HG02623 (cell line): ENCODE data around the gene NT5C2.
"Not testable (repeated sequence)": the region's sequence is repeated elsewhere in the genome, so short reads cannot be mapped to it uniquely, and the experiment has no call there.

ENCODE experiments used
- ATAC-seq: cut with Tn5 transposase; IDR thresholded peaks from one replicate; pipeline ENCODE4 v1.9.1; 2021; ENCODE audit warnings: moderate library complexity; ENCODE audit not compliant: unreplicated experiment

Gene NT5C2

GRCh38 chr10:103166523-103166922 is 26.5 kb downstream of the NT5C2 start:
- no peak for ATAC-seq

GRCh38 chr10:103163766-103164403 is 29.2 kb downstream of the NT5C2 start:
- not testable (repeated sequence) for ATAC-seq

GRCh38 chr10:103157246-103157645 is 35.8 kb downstream of the NT5C2 start:
- no peak for ATAC-seq

DNA sequence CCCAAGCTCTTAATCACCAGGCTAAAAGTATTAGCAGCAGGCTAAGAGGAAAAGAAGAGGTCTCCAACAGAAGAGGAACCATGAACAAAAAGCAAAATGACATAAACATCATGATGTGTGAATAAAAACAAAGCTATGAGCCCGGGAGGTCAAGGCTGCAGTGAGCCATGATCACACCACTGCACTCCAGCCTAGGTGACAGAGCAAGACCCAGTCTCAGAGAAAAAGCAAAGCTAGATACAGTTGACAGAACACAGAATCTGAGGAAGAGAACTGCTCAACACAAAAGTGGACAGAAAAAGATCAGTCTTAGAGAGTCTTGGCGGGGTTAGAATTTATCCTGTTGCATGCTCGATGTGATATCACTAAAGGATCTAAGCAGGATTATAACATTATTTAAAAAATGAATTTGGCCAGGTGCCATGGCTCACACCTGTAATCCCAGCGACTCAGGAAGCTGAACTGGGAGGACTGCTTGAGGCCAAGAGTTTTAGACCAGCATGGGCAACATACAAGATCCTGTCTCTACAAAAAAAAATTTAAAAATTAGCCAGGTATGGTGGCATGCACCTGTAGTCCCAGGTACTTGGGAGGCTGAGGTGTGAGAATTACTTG is 37.5 kb downstream of the NT5C2 start:
- ATAC-seq, result no peak

GRCh38 chr10:103154521-103155299 is 38.4 kb downstream of the NT5C2 start:
- ATAC-seq, result no peak

- no peak for ATAC-seq
These were observed 39.5 kb downstream of the NT5C2 start for GRCh38 chr10:103153302-103154197.

DNA sequence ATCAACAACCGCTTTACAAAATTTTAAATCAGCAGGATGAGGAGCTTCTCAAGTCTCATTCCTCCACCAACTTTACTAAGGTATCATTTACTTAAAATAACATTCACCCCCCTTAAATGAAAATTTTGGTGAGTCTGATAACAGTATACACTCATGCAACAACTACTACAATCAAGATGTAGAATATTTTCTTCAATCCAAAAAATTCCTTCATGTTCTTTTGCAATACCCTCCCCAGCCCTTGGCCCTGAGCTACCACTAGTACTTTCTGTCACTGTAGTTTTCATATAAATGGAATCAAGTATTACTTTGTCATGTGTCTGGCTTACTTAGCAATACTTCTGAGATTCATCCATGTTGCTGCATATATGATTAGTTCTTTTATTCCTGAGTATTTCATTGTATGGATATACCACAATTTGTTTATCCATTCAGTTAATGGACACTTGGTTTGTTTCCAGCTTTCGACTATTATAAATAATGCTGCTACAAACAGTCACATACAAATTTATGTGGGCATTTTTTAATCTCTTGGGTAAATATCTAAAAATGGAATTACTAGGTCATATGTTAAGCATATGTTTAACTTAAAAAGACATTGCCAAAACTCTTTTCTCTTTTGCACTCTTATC is 43.0 kb downstream of the NT5C2 start:
- ATAC-seq, result no peak

DNA sequence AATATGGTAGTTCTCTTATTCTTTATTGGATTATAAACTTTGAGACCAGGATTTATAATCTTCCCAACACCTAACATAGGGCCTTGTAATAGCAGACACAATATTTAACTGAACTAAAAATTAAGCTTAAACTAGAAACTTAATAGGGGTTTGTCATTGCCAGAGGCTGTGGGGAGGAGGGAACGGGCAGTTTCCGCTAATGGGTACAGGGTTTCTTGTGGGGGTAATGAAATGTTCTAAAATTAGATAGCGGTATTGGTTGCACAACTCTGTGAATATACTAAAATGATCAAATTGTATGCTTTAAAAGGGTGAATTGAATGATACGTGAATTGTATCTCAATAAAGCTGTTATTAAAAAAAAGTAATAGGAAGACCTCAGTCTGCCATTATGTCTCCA is 45.4 kb downstream of the NT5C2 start:
- ATAC-seq, result no peak

- no peak for ATAC-seq
These were observed 47.1 kb downstream of the NT5C2 start for GRCh38 chr10:103145860-103146466.

- no peak for ATAC-seq
These were observed 48.0 kb downstream of the NT5C2 start for GRCh38 chr10:103145046-103145445.

GRCh38 chr10:103144041-103144440 is 49.0 kb downstream of the NT5C2 start:
- no peak for ATAC-seq

GRCh38 chr10:103143641-103144040 is 49.4 kb downstream of the NT5C2 start:
- not testable (repeated sequence) for ATAC-seq

- ATAC-seq, result no peak
These were observed 51.1 kb downstream of the NT5C2 start for GRCh38 chr10:103141950-103142349.

DNA sequence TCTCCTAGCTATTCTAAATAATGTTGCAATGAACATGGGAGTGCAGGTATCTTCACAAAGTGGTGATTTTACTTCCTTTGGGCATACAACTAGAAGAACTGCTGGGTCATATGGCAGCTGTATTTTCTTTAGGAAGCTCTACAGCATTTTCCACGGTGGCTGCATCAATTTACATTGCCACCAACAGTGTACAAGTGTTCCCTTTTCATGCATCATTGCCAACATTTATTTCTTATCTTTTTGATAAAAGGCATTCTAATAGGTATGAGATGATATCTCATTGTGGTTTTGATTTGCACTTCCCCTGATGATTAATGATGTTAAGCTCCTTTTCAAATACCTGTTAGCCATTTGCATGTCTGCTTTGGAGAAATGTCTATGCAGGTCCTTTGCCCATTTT is 52.6 kb downstream of the NT5C2 start:
- ATAC-seq, result no peak

DNA sequence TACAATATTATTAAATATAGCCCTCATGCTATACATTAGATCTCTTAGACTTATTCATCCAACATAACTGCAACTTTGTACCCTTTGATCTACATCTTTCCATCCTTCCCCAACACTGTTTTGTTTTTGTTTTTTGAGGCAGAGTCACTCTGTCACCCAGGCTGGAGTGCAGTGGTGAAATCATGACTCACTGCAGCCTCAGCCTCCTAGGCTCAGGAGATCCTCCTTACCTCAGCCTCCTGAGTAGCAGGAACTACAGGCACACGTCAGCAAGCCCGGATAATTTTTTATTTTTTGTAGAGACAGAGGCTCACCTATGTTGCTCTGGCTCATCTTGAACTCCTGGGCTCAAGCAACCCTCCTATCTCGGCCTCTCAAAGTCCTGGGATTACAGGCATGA is 53.3 kb downstream of the NT5C2 start:
- ATAC-seq, result no peak

GRCh38 chr10:103135168-103135567 is 57.9 kb downstream of the NT5C2 start:
- not testable (repeated sequence) for ATAC-seq

DNA sequence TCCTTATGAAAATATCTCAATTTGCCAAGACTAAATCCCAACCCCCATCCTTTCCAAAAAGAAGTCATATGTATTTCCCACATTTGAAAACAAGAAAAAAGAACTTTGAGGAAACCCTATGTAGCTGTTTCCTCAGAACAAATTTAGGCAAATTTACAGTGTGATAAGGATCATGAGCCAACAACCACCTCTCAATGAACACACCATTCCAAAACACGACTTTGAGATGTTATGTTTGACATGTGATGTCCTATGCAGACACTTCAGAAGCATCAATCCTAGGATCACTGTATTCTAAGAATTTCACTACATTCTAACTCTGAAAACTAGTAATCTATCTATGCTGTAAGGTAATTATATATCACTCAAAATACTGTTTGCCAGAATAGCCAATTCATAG is 62.2 kb downstream of the NT5C2 start:
- ATAC-seq, result no peak

GRCh38 chr10:103130180-103130579 is 62.9 kb downstream of the NT5C2 start:
- ATAC-seq, result not testable (repeated sequence)

GRCh38 chr10:103127241-103127640 is 65.8 kb downstream of the NT5C2 start:
- no peak for ATAC-seq
